WI38 (cell line): Measurements from ENCODE around the gene CUX1.
A peak's percentile ranks its signal among the peaks of the same experiment; 100 is the strongest.

Experiments
- H3K4me3 ChIP-seq: 2 replicates; pipeline ENCODE4 v1.5.1; 2011; ENCODE audit warnings: low read depth, mild to moderate bottlenecking, control low read depth, low read length
- CTCF ChIP-seq: IDR thresholded peaks from 2 replicates; pipeline ENCODE4 v1.5.1; 2012; ENCODE audit warnings: low read depth, mild to moderate bottlenecking, control low read depth, low read length

The CUX1 gene

GRCh38 chr7:102281785-102282184 lies 464.4 kb downstream of the CUX1 start:
- H3K4me3 ChIP-seq = no peak overlapping the region
- TF ChIP-seq CTCF = no peak

GRCh38 chr7:102282465-102283362 lies 465.3 kb downstream of the CUX1 start:
- TF ChIP-seq CTCF = no peak
- H3K4me3 ChIP-seq = no peak overlapping the region

- no peak for TF ChIP-seq CTCF
- H3K4me3 ChIP-seq = no peak overlapping the region
Observed at GRCh38 chr7:102283477-102284189, 466.2 kb downstream of the CUX1 start.

- no peak overlapping the region for H3K4me3 ChIP-seq
- TF ChIP-seq CTCF = no peak
Observed at GRCh38 chr7:102284399-102284798, 467.0 kb downstream of the CUX1 start.

GRCh38 chr7:102284891-102285539 lies 467.6 kb downstream of the CUX1 start:
- TF ChIP-seq CTCF = no peak
- H3K4me3 ChIP-seq = no peak overlapping the region

- peak overlapping the region; percentile 72 for H3K4me3 ChIP-seq
- TF ChIP-seq CTCF = no peak
Observed at GRCh38 chr7:102285540-102286236, 468.3 kb downstream of the CUX1 start.
